ENCODE results near the gene SLC18A2.
"Not testable (repeated sequence)": the region's sequence is repeated elsewhere in the genome, so short reads cannot be mapped to it uniquely, and the experiment has no call there.

Gene SLC18A2

GRCh38 chr10:117266400-117266799 lies 25.5 kb downstream of the SLC18A2 start:
- DNase-seq: no peak

- DNase-seq: no peak
These were observed 25.9 kb downstream of the SLC18A2 start for GRCh38 chr10:117266812-117267211.

- no peak for DNase-seq
These were observed 27.3 kb downstream of the SLC18A2 start for GRCh38 chr10:117268258-117268657.

GRCh38 chr10:117268907-117269306 lies 28.0 kb downstream of the SLC18A2 start:
- no peak for DNase-seq

- DNase-seq: no peak
These were observed 30.5 kb downstream of the SLC18A2 start for GRCh38 chr10:117271427-117271826.

- no peak for DNase-seq
These were observed 31.5 kb downstream of the SLC18A2 start for GRCh38 chr10:117272195-117273076.

GRCh38 chr10:117273980-117274379 lies 33.1 kb downstream of the SLC18A2 start:
- DNase-seq: no peak

- DNase-seq: no peak
These were observed 33.6 kb downstream of the SLC18A2 start for GRCh38 chr10:117274509-117274908.

- no peak for DNase-seq
These were observed 34.2 kb downstream of the SLC18A2 start for GRCh38 chr10:117275121-117275520.

GRCh38 chr10:117277675-117278074 lies 36.8 kb downstream of the SLC18A2 start:
- DNase-seq: no peak

- no peak for DNase-seq
These were observed 44.0 kb downstream of the SLC18A2 start for GRCh38 chr10:117284716-117285494.

- not testable (repeated sequence) for DNase-seq
These were observed 50.0 kb downstream of the SLC18A2 start for GRCh38 chr10:117290872-117291271.

- DNase-seq: no peak
These were observed 53.2 kb downstream of the SLC18A2 start for GRCh38 chr10:117294039-117294645.

GRCh38 chr10:117294735-117295134 lies 53.8 kb downstream of the SLC18A2 start:
- no peak for DNase-seq

GRCh38 chr10:117298219-117298618 lies 57.3 kb downstream of the SLC18A2 start:
- DNase-seq: no peak

GRCh38 chr10:117299435-117299834 lies 58.5 kb downstream of the SLC18A2 start:
- DNase-seq: no peak

GRCh38 chr10:117300671-117301070 lies 59.8 kb downstream of the SLC18A2 start:
- no peak for DNase-seq

GRCh38 chr10:117303451-117303850 lies 62.5 kb downstream of the SLC18A2 start:
- not testable (repeated sequence) for DNase-seq

GRCh38 chr10:117306674-117307073 lies 65.8 kb downstream of the SLC18A2 start:
- no peak for DNase-seq

GRCh38 chr10:117311261-117311660 lies 70.3 kb downstream of the SLC18A2 start:
- no peak for DNase-seq

- DNase-seq: no peak
These were observed 71.5 kb downstream of the SLC18A2 start for GRCh38 chr10:117312430-117312829.

- DNase-seq: no peak
These were observed 72.7 kb downstream of the SLC18A2 start for GRCh38 chr10:117313641-117314040.

- no peak for DNase-seq
These were observed 75.8 kb downstream of the SLC18A2 start for GRCh38 chr10:117316701-117317100.

GRCh38 chr10:117318909-117319308 lies 78.0 kb downstream of the SLC18A2 start:
- DNase-seq: no peak
